ENCODE data around the gene TSPAN3.

TSPAN3 gene

GRCh38 chr15:77021088-77021481 is 49.8 kb downstream of the TSPAN3 start:
- Histone ChIP-seq H3K9me3 (ENCODE audit: insufficient read depth, low read length) (no peaks in the 10 kb centered on the region), H4K20me1 (ENCODE audit: low read depth, low read length) (no peaks in the 10 kb centered on the region), H3K9ac (ENCODE audit: low read length) (no peak overlapping the region), H3K27me3 (ENCODE audit: low read length) (no peaks in the 10 kb centered on the region), H3K4me2 (ENCODE audit: low read depth, low read length, poor library complexity, severe bottlenecking) (no peak overlapping the region), H3F3A (ENCODE audit: insufficient read depth) (no peaks in the 10 kb centered on the region), H3K27ac (ENCODE audit: low read depth, low read length) (no peak overlapping the region), H3K36me3 (ENCODE audit: low read length) (no peaks in the 10 kb centered on the region), H3K4me3 (ENCODE audit: insufficient read depth, low read length, poor library complexity, severe bottlenecking) (no peak overlapping the region), H3K9me2 (replicated peaks; ENCODE audit: insufficient read depth, low read length) (no peaks in the 10 kb centered on the region), H2AFZ (ENCODE audit: low read depth, low read length, severe bottlenecking) (no peak overlapping the region), H3K79me2 (ENCODE audit: insufficient read depth, low read length) (no peaks in the 10 kb centered on the region)
- TF ChIP-seq EZH2phosphoT487 (conservative IDR thresholded peaks at IDR 0.05; ENCODE audit: low read length) (no peak), CTCF (IDR thresholded peaks at IDR 0.05; ENCODE audit: insufficient read depth, low read length, poor library complexity, severe bottlenecking) (no peak)

GRCh38 chr15:77020348-77021087 is 50.4 kb downstream of the TSPAN3 start:
- Histone ChIP-seq H3K4me3 (ENCODE audit: insufficient read depth, low read length, poor library complexity, severe bottlenecking) (no peak overlapping the region), H3K27me3 (ENCODE audit: low read length) (no peaks in the 10 kb centered on the region), H3K36me3 (ENCODE audit: low read length) (no peaks in the 10 kb centered on the region), H2AFZ (ENCODE audit: low read depth, low read length, severe bottlenecking) (no peak overlapping the region), H3K79me2 (ENCODE audit: insufficient read depth, low read length) (no peaks in the 10 kb centered on the region), H3K9me3 (ENCODE audit: insufficient read depth, low read length) (no peaks in the 10 kb centered on the region), H3F3A (ENCODE audit: insufficient read depth) (no peaks in the 10 kb centered on the region), H3K9ac (ENCODE audit: low read length) (no peak overlapping the region), H3K27ac (ENCODE audit: low read depth, low read length) (no peak overlapping the region), H3K9me2 (replicated peaks; ENCODE audit: insufficient read depth, low read length) (no peaks in the 10 kb centered on the region), H3K4me2 (ENCODE audit: low read depth, low read length, poor library complexity, severe bottlenecking) (no peak overlapping the region), H4K20me1 (ENCODE audit: low read depth, low read length) (no peaks in the 10 kb centered on the region)
- TF ChIP-seq CTCF (IDR thresholded peaks at IDR 0.05; ENCODE audit: insufficient read depth, low read length, poor library complexity, severe bottlenecking) (no peak), EZH2phosphoT487 (conservative IDR thresholded peaks at IDR 0.05; ENCODE audit: low read length) (no peak)

- no peak overlapping the region for H3K9ac ChIP-seq (ENCODE audit: low read length)
- no peaks in the 10 kb centered on the region for H3K9me2 ChIP-seq (replicated peaks; ENCODE audit: insufficient read depth, low read length)
- no peaks in the 10 kb centered on the region for H4K20me1 ChIP-seq (ENCODE audit: low read depth, low read length)
- H3K27me3 ChIP-seq (ENCODE audit: low read length): no peaks in the 10 kb centered on the region
- no peaks in the 10 kb centered on the region for H3K79me2 ChIP-seq (ENCODE audit: insufficient read depth, low read length)
- H3K4me2 ChIP-seq (ENCODE audit: low read depth, low read length, poor library complexity, severe bottlenecking): no peak overlapping the region
- no peak overlapping the region for H2AFZ ChIP-seq (ENCODE audit: low read depth, low read length, severe bottlenecking)
- no peaks in the 10 kb centered on the region for H3F3A ChIP-seq (ENCODE audit: insufficient read depth)
- no peak overlapping the region for H3K27ac ChIP-seq (ENCODE audit: low read depth, low read length)
- H3K9me3 ChIP-seq (ENCODE audit: insufficient read depth, low read length): no peaks in the 10 kb centered on the region
- no peak for TF ChIP-seq CTCF (IDR thresholded peaks at IDR 0.05; ENCODE audit: insufficient read depth, low read length, poor library complexity, severe bottlenecking)
- no peak for TF ChIP-seq EZH2phosphoT487 (conservative IDR thresholded peaks at IDR 0.05; ENCODE audit: low read length)
- no peaks in the 10 kb centered on the region for H3K36me3 ChIP-seq (ENCODE audit: low read length)
- no peak overlapping the region for H3K4me3 ChIP-seq (ENCODE audit: insufficient read depth, low read length, poor library complexity, severe bottlenecking)
These were observed 51.2 kb downstream of the TSPAN3 start for GRCh38 chr15:77019521-77020331.
